Measurements from ENCODE around the gene TTC28. TPM values are rescaled to one million over a fixed set of nuclear protein-coding genes. Genes with fewer than 3 reads are reported as not detected.

Gene TTC28
- total and polyA plus RNA-seq, 10 of the 15 experiments (the other 5 are each of a cell fraction or from before 2014, with no cell fraction given) = 0.15 to 8.4 (median 1.4) TPM

GRCh38 chr22:28186641-28187040 lies 493.0 kb downstream of the TTC28 start:
- POLR2A ChIA-PET = no interaction called here
- Histone ChIP-seq H3K9ac (ENCODE audit: control insufficient read depth, insufficient read depth, low read length) (no peak overlapping the region), H3K4me1 (ENCODE audit: control insufficient read depth, insufficient read depth, low read length) (no peaks in the 10 kb centered on the region), H3K27me3 (replicated peaks in 1 of 2; ENCODE audit: control insufficient read depth in 2 of 2, insufficient read depth in 2 of 2, low read length in 1 of 2) (0 out of 4 replicates have a peak, but pooled peaks cover 0 to 2% of the 10 kb centered on the region in 2 experiments), H3K36me3 (ENCODE audit: control insufficient read depth in 2 of 2, insufficient read depth in 2 of 2, low read length in 1 of 2) (no peaks in the 10 kb centered on the region), H3K4me3 (no peak overlapping the region), H4K20me1 (ENCODE audit: control insufficient read depth, insufficient read depth) (no peaks in the 10 kb centered on the region), H3K4me2 (ENCODE audit: control insufficient read depth, insufficient read depth) (no peak overlapping the region), H3K27ac (ENCODE audit: control insufficient read depth, insufficient read depth) (no peak overlapping the region), H2AFZ (ENCODE audit: control insufficient read depth, low read depth, low read length) (no peak overlapping the region), H3K9me3 (replicated peaks; ENCODE audit: control insufficient read depth, insufficient read depth, low read length) (no peaks in the 10 kb centered on the region), H3K79me2 (ENCODE audit: control insufficient read depth, insufficient read depth, low read length) (no peaks in the 10 kb centered on the region)
- SMC1A ChIA-PET (ENCODE audit: uncharacterized antibody, unreplicated experiment) = interaction anchor here (1.0 kb wide), 1 partner anchor 10 kb away, joined by 3 read pairs; no protein-coding TSS in a partner anchor
- intact Hi-C loops (cut with micrococcal nuclease; ENCODE audit: unreplicated experiment) = no loop called here
- RAD21 ChIA-PET (ENCODE audit: unreplicated experiment) = no interaction called here
- CTCF ChIA-PET = no interaction called here
- BruUV-seq (replicated peaks) = no TSS peak
- FAIRE-seq (no peak), DNase-seq (ENCODE audit: low read depth, low spot score) (no peak), ATAC-seq (no peak)
- no peak for TF ChIP-seq SMARCA5 (IDR thresholded peaks at IDR 0.05)
- no peak for TF ChIP-seq RELB (IDR thresholded peaks at IDR 0.05; ENCODE audit: low read depth)
- TF ChIP-seq NBN (IDR thresholded peaks at IDR 0.05) = no peak
- no peak for TF ChIP-seq CTCF (IDR thresholded peaks at IDR 0.05 in 2 of 3, conservative IDR thresholded peaks at IDR 0.05 in 1 of 3; ENCODE audit: control insufficient read depth in 2 of 3, extremely low read depth in 1 of 3, insufficient read depth in 1 of 3, low read depth in 3 of 3, low read length in 3 of 3)
- TF ChIP-seq SRF (IDR thresholded peaks at IDR 0.05; ENCODE audit: low read depth in 2 of 2, low read length in 2 of 2) = no peak
- no peak for TF ChIP-seq PBX3 (IDR thresholded peaks at IDR 0.05; ENCODE audit: insufficient replicate concordance, low read depth, low read length)
- no peak for TF ChIP-seq ATF7 (IDR thresholded peaks at IDR 0.05; ENCODE audit: low read depth)
- no peak for TF ChIP-seq IKZF2 (IDR thresholded peaks at IDR 0.05)
- no peak for TF ChIP-seq EGR1 (IDR thresholded peaks at IDR 0.05; ENCODE audit: borderline replicate concordance in 1 of 2, low read depth in 2 of 2, low read length in 2 of 2)
- no peak for TF ChIP-seq TBL1XR1 (IDR thresholded peaks at IDR 0.05; ENCODE audit: low read depth, low read length)
- no peak for TF ChIP-seq ZNF274 (IDR thresholded peaks at IDR 0.05; ENCODE audit: insufficient read depth, insufficient read length)
- no peak for TF ChIP-seq BACH1 (IDR thresholded peaks at IDR 0.05; ENCODE audit: borderline replicate concordance)
- no peak for TF ChIP-seq MEF2A (IDR thresholded peaks at IDR 0.05; ENCODE audit: insufficient read depth, low read depth, low read length)
- TF ChIP-seq BCL11A (IDR thresholded peaks at IDR 0.05; ENCODE audit: low read depth, low read length) = no peak
- in situ Hi-C loops (cut with MboI) = no loop called here
- WGBS (ENCODE audit: insufficient coverage, insufficient replicate concordance, low lambda C conversion rate, missing lambda C conversion rate) = 30% methylated on average over 3 of the region's 3 CpGs

All from GM12878 (cell line).